ENCODE results near the gene BNC2.

DNA sequence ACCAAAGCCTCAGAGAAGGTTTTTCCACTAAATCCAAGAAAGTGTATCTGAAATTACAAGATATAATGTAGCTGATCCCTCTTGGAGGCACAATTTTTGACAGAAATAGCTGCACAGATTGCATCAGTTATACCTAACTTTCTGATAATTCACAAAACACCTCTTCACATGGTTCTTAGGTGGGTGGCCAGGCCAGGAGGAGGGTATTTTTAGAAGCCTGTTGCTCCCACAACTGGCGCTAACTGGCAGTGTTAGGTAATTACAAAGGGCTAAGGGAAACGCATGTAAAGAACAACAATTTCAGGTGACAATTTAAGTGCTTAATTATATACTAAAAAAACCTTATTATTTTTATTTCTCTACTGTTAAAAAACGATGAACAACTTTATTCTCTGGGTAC lies 247.9 kb downstream of the BNC2 start:
- no peak for TF ChIP-seq CTCF (IDR thresholded peaks at IDR 0.05; ENCODE audit: poor library complexity)
- no peak for TF ChIP-seq EZH2 (IDR thresholded peaks at IDR 0.05; ENCODE audit: borderline replicate concordance)
- TF ChIP-seq EZH2phosphoT487 (IDR thresholded peaks at IDR 0.05; ENCODE audit: low read depth, severe bottlenecking, unreplicated experiment) = no peak
